HG02840 (cell line): ENCODE measurements around the gene CFAP141.

Experiments
- ATAC-seq: cut with Tn5 transposase; IDR thresholded peaks from one replicate; pipeline ENCODE4 v1.9.1; 2021; ENCODE audit warnings: mild to moderate bottlenecking, moderate library complexity, moderate number of reproducible peaks; ENCODE audit not compliant: unreplicated experiment, low FRiP score

The CFAP141 gene

GRCh38 chr1:154174654-154175053, 31.5 kb downstream of the CFAP141 start:
- ATAC-seq, result no peak

GRCh38 chr1:154171880-154172279, 34.3 kb downstream of the CFAP141 start:
- ATAC-seq, result no peak

GRCh38 chr1:154171223-154171583, 34.9 kb downstream of the CFAP141 start:
- ATAC-seq, result no peak

- no peak for ATAC-seq
Measured at GRCh38 chr1:154170547-154171222, 35.4 kb downstream of the CFAP141 start.

GRCh38 chr1:154167461-154167860, 38.7 kb downstream of the CFAP141 start:
- ATAC-seq, result no peak

GRCh38 chr1:154166207-154166606, 39.9 kb downstream of the CFAP141 start:
- ATAC-seq, result no peak

DNA sequence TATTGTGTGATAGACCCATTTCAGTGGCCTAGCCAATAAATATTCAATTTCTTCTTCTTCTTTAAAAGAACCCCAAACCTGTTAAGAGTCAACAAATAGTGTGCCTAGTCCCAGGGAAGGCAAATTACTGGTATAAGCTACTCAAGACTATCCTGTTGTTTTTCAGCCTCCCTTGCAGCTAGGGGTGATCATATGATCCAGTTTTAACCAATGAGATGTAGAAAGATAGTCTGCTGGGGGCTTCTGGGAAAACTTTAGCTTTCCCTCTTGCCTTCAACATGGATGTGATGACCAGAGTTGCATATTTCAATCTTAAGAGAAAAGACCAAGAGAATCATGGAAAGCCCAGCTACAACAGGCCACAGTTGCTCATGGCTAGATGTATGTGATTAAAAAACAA, 46.6 kb downstream of the CFAP141 start:
- ATAC-seq, result no peak

DNA sequence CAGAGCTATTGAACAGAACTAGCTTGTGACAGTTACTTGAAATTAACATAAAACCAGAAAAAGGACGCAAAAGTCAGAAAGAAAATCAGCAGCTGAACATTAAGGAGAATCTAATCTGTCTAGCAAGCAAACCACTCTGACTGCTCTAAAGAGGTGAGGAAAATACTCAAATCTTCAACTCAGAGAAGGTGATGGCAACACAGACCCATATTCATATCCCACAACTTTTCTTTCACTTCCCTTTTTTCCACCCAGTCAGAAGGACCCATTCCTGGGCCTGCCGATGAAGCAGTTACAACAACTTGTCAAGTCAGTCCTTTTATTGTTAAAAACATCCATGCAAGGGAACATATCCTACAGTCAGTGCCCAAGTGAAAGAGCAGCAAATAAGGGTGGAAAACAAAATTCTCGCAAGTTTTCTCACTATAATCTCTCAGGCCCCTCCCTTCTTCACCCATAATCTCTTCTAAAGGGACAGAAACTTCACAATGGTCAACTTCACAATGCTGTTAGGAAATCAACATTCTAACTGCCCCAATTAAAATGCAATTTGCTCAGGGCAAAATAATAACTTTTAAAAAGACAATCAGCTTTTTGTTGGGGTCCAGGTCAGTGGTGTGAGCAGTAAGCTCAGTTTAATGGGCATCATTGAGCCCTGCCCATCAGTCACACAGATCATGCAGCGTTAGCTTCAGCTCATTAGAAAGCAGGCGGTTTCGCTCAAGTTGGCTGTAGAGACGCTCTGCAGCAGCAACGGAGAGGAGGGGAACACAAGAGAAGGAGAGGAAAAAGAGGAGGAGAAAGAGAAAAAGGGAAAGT, 47.6 kb downstream of the CFAP141 start:
- ATAC-seq, result no peak

DNA sequence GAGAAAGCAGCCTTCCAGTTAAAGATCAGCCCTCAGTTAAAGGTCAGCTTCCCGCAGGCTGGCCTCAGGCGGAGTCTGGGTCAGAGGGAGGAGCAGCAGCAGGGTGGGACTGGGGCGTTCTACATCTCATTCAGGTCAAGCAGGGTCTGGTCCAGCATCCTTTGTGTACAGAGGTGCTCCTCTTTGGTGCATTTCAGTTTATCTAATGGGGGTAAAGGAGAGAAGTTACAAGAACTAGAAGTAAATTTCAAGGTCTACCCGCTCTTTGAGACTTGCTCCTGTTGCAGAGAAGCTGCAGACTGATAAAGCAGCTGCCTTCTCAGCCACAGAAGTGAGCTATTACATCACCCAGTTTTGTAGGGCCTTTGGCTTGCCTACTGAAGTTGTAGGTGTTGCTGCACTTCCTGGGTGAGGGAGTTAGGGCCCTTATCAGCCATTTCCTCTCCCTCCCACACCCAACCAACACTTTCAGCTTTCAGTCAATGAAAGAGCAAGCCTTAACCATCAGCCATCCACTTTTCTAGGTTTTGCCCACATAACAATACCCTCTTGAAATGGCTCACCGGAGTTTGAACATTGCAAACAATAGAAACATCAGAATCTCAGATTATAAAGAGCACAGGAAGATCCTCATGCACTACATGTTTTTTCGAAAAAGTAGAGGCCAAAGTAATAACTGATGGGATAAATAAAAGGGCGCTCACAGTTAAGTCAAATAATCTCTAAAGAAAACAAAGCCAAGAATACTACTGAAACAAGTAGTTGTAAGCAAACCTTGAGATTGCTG, 48.4 kb downstream of the CFAP141 start:
- ATAC-seq, result no peak

- no peak for ATAC-seq
Measured at GRCh38 chr1:154155251-154155650, 50.9 kb downstream of the CFAP141 start.

GRCh38 chr1:154154534-154155191, 51.5 kb downstream of the CFAP141 start, which contains the start of gene NUP210L:
TSS of gene NUP210L (minus strand) at chr1:154155073.
- ATAC-seq, result no peak

DNA sequence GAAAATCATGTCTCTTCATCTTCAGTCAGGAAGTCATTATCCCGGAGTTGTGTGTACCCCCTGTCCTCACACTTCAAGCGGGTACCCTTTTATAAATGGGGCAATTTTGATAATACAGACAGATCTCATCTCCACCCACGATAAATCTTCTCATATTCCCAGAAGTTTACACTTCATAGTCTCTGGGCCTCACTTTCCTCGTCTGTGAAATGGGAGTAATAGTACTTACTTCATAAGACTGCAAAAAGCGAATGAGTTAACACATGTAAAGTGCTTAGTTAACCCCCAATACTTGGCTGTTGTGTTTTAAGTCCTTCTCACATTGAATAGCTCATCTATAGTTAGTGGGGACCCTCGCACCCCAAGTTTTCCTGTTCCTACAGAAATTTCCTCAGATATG, 52.1 kb downstream of the CFAP141 start:
- ATAC-seq, result no peak

DNA sequence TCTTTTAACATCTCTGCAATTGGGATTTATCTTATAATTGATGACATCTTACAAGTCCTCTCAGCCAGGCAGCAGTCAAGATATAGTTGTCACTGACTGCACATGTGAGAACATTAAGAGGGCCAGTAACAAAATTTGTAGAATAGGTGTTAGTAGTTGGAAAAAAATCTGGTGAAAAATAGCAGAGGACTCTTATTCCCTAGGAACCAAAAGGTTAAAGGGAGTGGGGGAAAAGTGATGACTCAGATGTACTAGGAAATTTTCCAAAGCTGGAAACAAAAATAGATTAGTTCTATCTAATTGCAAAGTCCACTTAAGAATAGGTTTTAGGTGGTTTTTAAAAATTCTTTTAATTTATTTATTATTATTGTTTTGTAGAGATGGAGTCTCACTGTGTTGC, 54.8 kb downstream of the CFAP141 start:
- no peak for ATAC-seq
